Endothelial cell of umbilical vein (primary cell): ENCODE results near the gene KLF13. TPM values are rescaled to one million over a fixed set of nuclear protein-coding genes. Genes with fewer than 3 reads are reported as not detected.

Experiments used
- BruUV-seq: library from RNA; stranded (reverse); fragments of 400-500 nt; replicated peaks from 2 replicates; lab custom pipeline; 2021; lab: Mats Ljungman, UMichigan
- CTCF ChIA-PET: fragments of 300-600, 350-600 bp; sonication (Branson Sonifier 250); formaldehyde crosslinking; loops from one replicate; lab custom pipeline; 2021; ENCODE audit warnings: antibody characterized with exemption, inconsistent platforms; lab: Charles Lee
- POLR2A ChIA-PET: fragments of 300-600, 350-600 bp; sonication (Branson Sonifier 250); formaldehyde crosslinking; loops from one replicate; lab custom pipeline; 2021; ENCODE audit warnings: antibody characterized with exemption, inconsistent platforms; lab: Charles Lee
- DNase-seq: peaks from one replicate; pipeline ENCODE4 v3.0.0-alpha.2; 2011; ENCODE audit warnings: low read depth, low spot score
- FAIRE-seq: peaks from 2 replicates; lab custom pipeline; 2011; peaks lifted over from hg19 to GRCh38; lab: Jason Lieb, UNC
- H2AFZ ChIP-seq: 2 replicates; pipeline ENCODE4 v1.6.0; 2012; ENCODE audit warnings: low read depth, low read length, control low read depth, inconsistent platforms
- H3K27ac ChIP-seq: 2 replicates; pipeline ENCODE4 v1.5.1; 2011; ENCODE audit warnings: low read depth, mild to moderate bottlenecking, control low read depth, low read length, moderate library complexity; ENCODE audit not compliant: insufficient read depth
- H3K27me3 ChIP-seq, 2 experiments: 2 replicates each; pipeline versions ENCODE4 v1.6.0 to v1.6.1; 2011; ENCODE audit warnings: low read length in 2 of 2, mixed read lengths in 1 of 2; ENCODE audit not compliant: control insufficient read depth in 2 of 2, insufficient read depth in 2 of 2
- H3K36me3 ChIP-seq, 2 experiments: 2 replicates in 1 of 2; 3 replicates in 1 of 2; pipeline ENCODE4 v1.5.1; 2011; ENCODE audit warnings: low read length in 2 of 2, mild to moderate bottlenecking in 1 of 2, moderate library complexity in 1 of 2; ENCODE audit not compliant: control insufficient read depth in 2 of 2, insufficient read depth in 2 of 2; ENCODE audit errors: extremely low read depth in 1 of 2
- H3K4me1 ChIP-seq: 3 replicates; pipeline ENCODE4 v1.5.1; 2011; ENCODE audit warnings: mild to moderate bottlenecking, low read length; ENCODE audit not compliant: control insufficient read depth, insufficient read depth; ENCODE audit errors: extremely low read depth
- H3K4me2 ChIP-seq: 2 replicates; pipeline ENCODE4 v1.6.1; 2011; ENCODE audit warnings: low read length, control low read depth, mixed read lengths; ENCODE audit not compliant: insufficient read depth
- H3K4me3 ChIP-seq, 3 experiments: fragments of 200-600 bp in 1 of 3; sonication (generic), shearing (Covaris generic) in 1 of 3; replicated peaks in 1 of 3; 2 replicates each; pipeline ENCODE4 v1.5.1; 2011 to 2016; ENCODE audit warnings: control low read depth in 3 of 3, low read length in 3 of 3, mild to moderate bottlenecking in 2 of 3, inconsistent platforms in 1 of 3, low read depth in 1 of 3, moderate library complexity in 1 of 3; ENCODE audit not compliant: insufficient read depth in 1 of 3
- H3K79me2 ChIP-seq: 2 replicates; pipeline ENCODE4 v1.6.0; 2012; ENCODE audit warnings: low read length, inconsistent platforms; ENCODE audit not compliant: control insufficient read depth, insufficient read depth
- H3K9ac ChIP-seq: replicated peaks from 2 replicates; pipeline ENCODE3; 2011; ENCODE audit warnings: low read length, control low read depth; ENCODE audit not compliant: insufficient read depth; ENCODE audit errors: extremely low read depth
- H3K9me1 ChIP-seq: replicated peaks from 3 replicates; pipeline ENCODE4 v1.6.0; 2011; ENCODE audit warnings: mild to moderate bottlenecking, low read length; ENCODE audit not compliant: control insufficient read depth, insufficient read depth; ENCODE audit errors: extremely low read depth
- H3K9me3 ChIP-seq: replicated peaks from 2 replicates; pipeline ENCODE4 v1.5.1; 2012; ENCODE audit warnings: low read length, inconsistent platforms; ENCODE audit not compliant: control insufficient read depth, insufficient read depth
- H4K20me1 ChIP-seq: replicated peaks from 2 replicates; pipeline ENCODE3; 2011; ENCODE audit warnings: mild to moderate bottlenecking, low read length; ENCODE audit not compliant: control insufficient read depth, insufficient read depth; ENCODE audit errors: extremely low read depth
- CTCF ChIP-seq, 2 donors: IDR thresholded peaks; 1 replicate in 1 of 2; 2 replicates in 1 of 2; pipeline ENCODE4 v1.5.1; 2011; ENCODE audit warnings: low read length in 2 of 2, mild to moderate bottlenecking in 2 of 2, moderate library complexity in 2 of 2, control low read depth in 1 of 2, inconsistent platforms in 1 of 2, low read depth in 1 of 2; ENCODE audit not compliant: insufficient read depth in 1 of 2; ENCODE audit errors: extremely low read depth in 1 of 2
- EZH2 ChIP-seq: IDR thresholded peaks from 2 replicates; pipeline ENCODE4 v1.6.1; 2012; ENCODE audit warnings: borderline replicate concordance, low read depth, mild to moderate bottlenecking, moderate library complexity, low read length, inconsistent platforms; ENCODE audit not compliant: severe bottlenecking
- GATA2 ChIP-seq: IDR thresholded peaks from 2 replicates; pipeline ENCODE4 v1.7.0; 2011; ENCODE audit warnings: low read depth, mild to moderate bottlenecking, moderate library complexity, mixed read lengths, low read length; ENCODE audit not compliant: insufficient read length, insufficient read depth
- JUN ChIP-seq: IDR thresholded peaks from 2 replicates; pipeline ENCODE4 v1.6.1; 2011; ENCODE audit warnings: borderline replicate concordance, low read depth; ENCODE audit not compliant: insufficient read length, insufficient read depth
- MAX ChIP-seq: IDR thresholded peaks from 2 replicates; pipeline ENCODE4 v1.6.1; 2011; ENCODE audit not compliant: insufficient read depth, insufficient read length
- MYC ChIP-seq: IDR thresholded peaks from one replicate; pipeline ENCODE4 v1.6.1; 2011; ENCODE audit warnings: mild to moderate bottlenecking, low read depth, low read length
- POLR2A ChIP-seq: IDR thresholded peaks from 2 replicates; pipeline ENCODE4 v1.6.1; 2012; ENCODE audit warnings: low read depth, mild to moderate bottlenecking, control low read depth, low read length
- POLR2AphosphoS5 ChIP-seq: IDR thresholded peaks from 2 replicates; pipeline ENCODE4 v1.6.1; 2012; ENCODE audit warnings: low read depth, mild to moderate bottlenecking, control low read depth, low read length, moderate library complexity; ENCODE audit not compliant: insufficient read depth
- dilution Hi-C: fragments of 300-500 bp; cut with MboI; formaldehyde crosslinking; loops from one replicate; pipeline ENCODE4 v1.15.0; 2019; ENCODE audit warnings: low sequenced_read_pairs; ENCODE audit not compliant: extremely low pct_ligation_motif_present
- intact Hi-C: fragments of 100-400 bp; cut with micrococcal nuclease; formaldehyde crosslinking; loops from one replicate; pipeline ENCODE4 v1.10.0; 2022
- polyA plus RNA-seq, 4 experiments: library from polyadenylated mRNA; depleted of rRNA in 3 of 4; stranded (reverse) in 3 of 4; unstranded in 1 of 4; fragments of >200 nt; gene quantifications; 2 replicates each; pipeline versions ENCODE4 v1.2.1 to v1.2.3, GENCODE V29; 2011 to 2012; ENCODE audit warnings: missing spikeins in 1 of 4
- total RNA-seq: library from RNA; stranded (reverse); gene quantifications from 2 replicates; pipeline ENCODE4 v1.2.3, GENCODE V29; 2021

Gene KLF13
- total and polyA plus RNA-seq, 2 donors (not counting 3 experiments of a cell fraction or from before 2014, with no cell fraction given) = 10.1 to 31.9 TPM

GRCh38 chr15:31384568-31384967 lies 57.9 kb downstream of the KLF13 start:
- H3K9me3 ChIP-seq = no peaks in the 10 kb centered on the region
- no TSS peak for BruUV-seq
- ChIA-PET POLR2A (no interaction called here), CTCF (interaction anchor here (1.1 kb wide), 1 partner anchor 42 kb away, joined by 3 read pairs; no protein-coding TSS in a partner anchor)
- no peak overlapping the region for H3K4me3 ChIP-seq
- no peak overlapping the region for H2AFZ ChIP-seq
- dilution Hi-C loops = no loop called here
- no peak overlapping the region for H3K9ac ChIP-seq
- no peak overlapping the region for H3K27ac ChIP-seq
- no peaks in the 10 kb centered on the region for H3K27me3 ChIP-seq
- intact Hi-C loops = no loop called here
- H3K36me3 ChIP-seq = no peaks in the 10 kb centered on the region
- no peak overlapping the region for H3K4me2 ChIP-seq
- DNase-seq = no peak
- no peaks in the 10 kb centered on the region for H3K4me1 ChIP-seq
- H3K79me2 ChIP-seq = no peaks in the 10 kb centered on the region
- no peak for FAIRE-seq
- no peaks in the 10 kb centered on the region for H4K20me1 ChIP-seq
- H3K9me1 ChIP-seq = no peaks in the 10 kb centered on the region
- TF ChIP-seq EZH2 (no peak), POLR2AphosphoS5 (no peak), CTCF (IDR thresholded peaks at IDR 0.05; ENCODE audit: extremely low read depth in 1 of 2, insufficient read depth in 1 of 2, low read depth in 1 of 2, low read length in 2 of 2) (no peak), POLR2A (no peak), GATA2 (no peak), JUN (no peak), MAX (no peak), MYC (no peak)
